NK-92 (cell line): ENCODE measurements around the gene SBF1.
"Not testable (repeated sequence)": the region's sequence is repeated elsewhere in the genome, so short reads cannot be mapped to it uniquely, and the experiment has no call there.

Experiments
- DNase-seq: peaks from one replicate; lab custom pipeline; 2025; ENCODE audit not compliant: unreplicated experiment; lab: John Stamatoyannopoulos, UW

The SBF1 gene

DNA sequence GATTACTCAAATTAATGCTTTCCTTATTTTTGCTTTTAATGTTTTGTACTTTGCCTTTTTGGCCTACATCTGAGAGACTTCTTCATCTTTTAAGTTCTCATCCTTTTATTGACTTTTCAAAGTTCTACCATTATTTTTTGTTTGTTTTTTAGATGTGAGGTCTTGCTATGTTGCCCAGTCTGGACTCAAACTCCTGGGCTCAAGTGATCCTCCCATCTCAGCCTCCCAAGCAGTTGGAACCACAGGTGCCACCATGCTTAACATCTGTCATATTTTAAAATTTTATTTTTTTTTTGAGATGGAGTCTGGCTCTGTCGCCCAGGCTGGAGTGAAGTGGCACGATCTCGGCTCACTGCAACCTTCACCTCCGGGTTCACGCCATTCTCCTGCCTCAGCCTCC lies 73.9 kb downstream of the SBF1 start:
- no peak for DNase-seq

- DNase-seq = no peak
These were observed 74.4 kb downstream of the SBF1 start for GRCh38 chr22:50400406-50400805.

DNA sequence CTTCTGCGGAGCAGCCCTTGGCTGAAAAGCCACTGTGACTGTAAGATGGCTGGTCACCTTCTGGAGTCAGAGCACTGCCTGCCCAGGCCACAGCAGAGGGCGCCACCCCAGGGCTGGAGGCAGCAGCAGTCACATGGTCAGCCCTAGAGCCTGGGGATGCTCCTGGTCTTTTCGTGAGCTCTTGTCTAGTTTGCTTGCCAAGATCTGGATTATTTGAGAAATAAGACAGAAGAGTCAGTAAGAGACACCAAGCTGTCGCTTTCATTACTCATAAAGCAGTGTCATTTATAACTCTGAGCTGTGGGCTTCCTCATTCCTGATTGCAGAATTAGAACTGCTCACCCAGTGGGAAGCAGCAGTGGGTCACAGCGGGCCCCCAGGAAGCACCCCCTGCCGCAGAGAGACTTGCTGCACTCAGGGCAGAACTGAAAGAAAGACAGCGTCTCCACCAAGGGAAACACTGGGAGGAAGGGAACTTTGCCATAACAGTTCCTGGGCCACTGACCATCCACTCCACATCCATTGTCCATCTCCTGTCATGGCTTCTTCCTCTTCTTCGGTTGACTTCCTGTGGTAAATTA lies 75.0 kb downstream of the SBF1 start:
- DNase-seq = no peak

DNA sequence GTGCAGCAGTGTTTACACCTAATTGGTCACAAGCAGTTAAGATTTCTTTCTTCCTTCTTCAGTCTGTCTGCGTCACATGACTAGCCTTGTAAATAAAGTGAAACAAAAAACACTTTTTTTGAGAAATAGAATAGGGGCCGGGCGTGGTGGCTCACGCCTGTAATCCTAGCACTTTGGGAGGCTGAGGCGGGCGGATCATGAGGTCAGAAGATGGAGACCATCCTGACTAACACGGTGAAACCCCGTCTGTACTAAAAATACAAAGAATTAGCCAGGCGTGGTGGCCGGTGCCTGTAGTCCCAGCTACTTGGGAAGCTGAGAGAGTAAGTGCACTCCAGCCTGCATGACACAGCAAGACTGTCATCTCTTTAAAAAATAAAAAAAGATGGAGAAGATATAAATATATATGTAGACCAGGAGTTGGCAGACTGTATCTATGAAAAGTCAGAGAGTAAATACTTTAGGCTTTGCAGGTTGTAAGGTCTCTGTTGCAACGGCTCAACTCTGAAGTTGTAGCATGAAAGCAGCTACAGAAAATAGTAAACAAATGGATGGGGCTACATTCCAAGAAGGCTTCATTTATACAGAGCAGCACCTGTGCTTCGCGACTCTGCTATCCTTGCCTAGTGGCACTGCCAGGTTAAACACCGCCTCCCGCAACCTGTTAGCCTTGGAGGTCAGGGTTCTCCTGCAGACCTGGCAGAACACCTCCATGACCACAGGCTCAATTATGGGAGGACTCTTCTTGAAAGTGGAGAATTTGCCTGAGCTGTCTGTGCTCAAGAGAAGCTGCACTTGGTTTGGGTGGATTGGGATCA lies 75.8 kb downstream of the SBF1 start:
- no peak for DNase-seq

DNA sequence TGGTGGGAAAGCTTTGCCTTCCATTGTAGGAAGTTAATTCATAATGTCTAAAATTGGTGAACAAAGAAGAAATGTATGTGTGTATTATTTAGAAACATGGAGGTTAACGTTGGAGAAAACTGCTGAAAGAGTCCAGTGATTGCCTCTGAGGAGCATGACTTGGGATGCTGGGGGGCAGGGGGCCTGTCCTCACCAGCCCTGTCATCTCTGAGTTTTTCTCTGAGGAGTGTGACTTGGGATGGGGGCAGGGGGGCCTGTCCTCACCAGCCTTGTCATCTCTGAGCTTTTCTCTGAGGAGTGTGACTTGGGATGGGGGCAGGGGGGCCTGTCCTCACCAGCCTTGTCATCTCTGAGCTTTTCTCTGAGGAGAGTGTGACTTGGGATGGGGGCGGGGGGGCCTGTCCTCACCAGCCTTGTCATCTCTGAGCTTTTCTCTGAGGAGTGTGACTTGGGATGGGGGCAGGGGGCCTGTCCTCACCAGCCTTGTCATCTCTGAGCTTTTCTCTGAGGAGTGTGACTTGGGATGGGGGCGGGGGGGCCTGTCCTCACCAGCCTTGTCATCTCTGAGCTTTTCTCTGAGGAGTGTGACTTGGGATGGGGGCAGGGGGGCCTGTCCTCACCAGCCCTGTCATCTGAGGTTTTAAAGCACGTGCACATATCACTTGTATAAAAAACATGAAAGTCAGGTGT lies 77.3 kb downstream of the SBF1 start:
- not testable (repeated sequence) for DNase-seq

DNA sequence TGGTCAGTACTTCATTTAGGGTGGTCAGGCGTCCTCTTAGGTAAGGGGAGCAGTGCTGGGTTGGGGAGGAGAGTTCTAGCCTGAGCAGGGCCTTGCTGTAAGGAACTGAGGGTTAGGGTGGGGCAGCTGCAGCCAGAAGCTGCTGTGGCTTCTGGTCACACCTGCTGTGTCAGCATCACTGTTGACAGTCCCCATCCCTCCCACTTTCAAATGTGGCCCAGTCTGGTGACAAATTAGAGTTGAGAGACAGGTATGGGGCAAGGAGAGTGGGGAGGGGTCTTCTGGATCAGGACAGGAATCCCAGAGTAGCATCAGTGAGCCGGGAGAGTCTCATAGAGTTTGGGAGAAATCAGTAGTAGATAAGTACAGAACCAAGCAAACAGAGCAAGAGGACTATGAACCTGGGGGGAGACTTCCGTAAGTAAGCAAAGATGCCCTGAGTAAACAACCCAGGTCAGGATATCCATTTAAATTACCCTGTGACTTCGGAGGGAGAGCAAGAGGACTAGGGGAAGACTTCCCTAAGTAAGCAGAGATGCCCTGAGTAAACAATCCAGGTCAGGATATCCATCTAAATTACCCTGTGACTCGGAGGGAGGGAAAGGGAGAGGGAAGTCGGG lies 78.0 kb downstream of the SBF1 start:
- no peak for DNase-seq
